ENCODE measurements around the gene CALML3. TPM values are rescaled to one million over a fixed set of nuclear protein-coding genes. Genes with fewer than 3 reads are reported as not detected.

Gene CALML3
- total RNA-seq, 1 donor from 2014 or later = not detected

DNA sequence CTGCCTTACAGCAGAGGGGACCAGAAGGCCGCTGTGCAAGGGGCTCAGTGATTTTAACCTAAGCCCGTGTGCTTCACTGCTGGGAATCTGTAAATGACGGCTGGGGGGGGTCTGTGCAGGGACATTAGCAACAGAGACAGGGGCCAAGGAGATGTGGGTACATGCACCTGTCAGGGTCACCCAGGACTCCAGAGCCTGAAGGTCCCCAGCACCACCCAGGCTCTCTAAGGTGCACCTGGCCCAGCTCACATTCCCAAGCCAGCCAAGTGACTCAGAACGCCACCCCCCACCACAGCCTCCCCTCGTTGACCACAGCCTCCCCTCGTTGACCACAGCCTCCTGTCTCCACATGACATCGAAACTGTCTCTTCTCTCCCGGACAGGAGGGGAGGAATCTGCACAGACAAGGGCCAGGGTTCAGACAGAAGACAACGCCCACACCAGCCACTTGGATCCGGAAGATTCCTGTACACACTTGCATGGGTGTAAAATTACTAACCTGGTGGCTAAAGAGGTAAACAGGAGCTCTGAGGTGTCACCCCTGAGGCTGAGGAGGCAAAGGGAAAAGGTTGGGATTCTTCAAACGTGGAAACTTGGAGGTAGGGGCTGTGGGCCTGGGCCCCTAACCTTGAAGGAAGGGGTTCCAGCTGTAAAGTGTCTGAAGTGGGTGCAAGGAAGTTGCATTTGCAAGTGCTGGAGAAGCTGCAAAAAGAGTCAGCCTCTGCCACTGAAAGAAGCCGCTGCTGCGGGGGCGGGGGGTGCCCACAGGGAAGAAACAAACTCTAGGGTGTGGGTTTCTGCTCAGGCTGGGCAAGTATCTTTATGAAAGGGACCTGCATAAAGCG is 27.0 kb downstream of the CALML3 start:
- TF ChIP-seq, protein P1, sequence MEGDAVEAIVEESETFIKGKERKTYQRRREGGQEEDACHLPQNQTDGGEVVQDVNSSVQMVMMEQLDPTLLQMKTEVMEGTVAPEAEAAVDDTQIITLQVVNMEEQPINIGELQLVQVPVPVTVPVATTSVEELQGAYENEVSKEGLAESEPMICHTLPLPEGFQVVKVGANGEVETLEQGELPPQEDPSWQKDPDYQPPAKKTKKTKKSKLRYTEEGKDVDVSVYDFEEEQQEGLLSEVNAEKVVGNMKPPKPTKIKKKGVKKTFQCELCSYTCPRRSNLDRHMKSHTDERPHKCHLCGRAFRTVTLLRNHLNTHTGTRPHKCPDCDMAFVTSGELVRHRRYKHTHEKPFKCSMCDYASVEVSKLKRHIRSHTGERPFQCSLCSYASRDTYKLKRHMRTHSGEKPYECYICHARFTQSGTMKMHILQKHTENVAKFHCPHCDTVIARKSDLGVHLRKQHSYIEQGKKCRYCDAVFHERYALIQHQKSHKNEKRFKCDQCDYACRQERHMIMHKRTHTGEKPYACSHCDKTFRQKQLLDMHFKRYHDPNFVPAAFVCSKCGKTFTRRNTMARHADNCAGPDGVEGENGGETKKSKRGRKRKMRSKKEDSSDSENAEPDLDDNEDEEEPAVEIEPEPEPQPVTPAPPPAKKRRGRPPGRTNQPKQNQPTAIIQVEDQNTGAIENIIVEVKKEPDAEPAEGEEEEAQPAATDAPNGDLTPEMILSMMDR (IDR thresholded peaks at IDR 0.05; ENCODE audit: borderline replicate concordance) = no peak
- Histone ChIP-seq H3K9me3 (replicated peaks) (no peaks in the 10 kb centered on the region), H3K27me3 (ENCODE audit: low read depth) (peaks cover 16% of the 10 kb centered on the region), H3K36me3 (no peaks in the 10 kb centered on the region), H3K4me1 (peaks cover 23% of the 10 kb centered on the region), H3K27ac (replicated peaks) (no peak overlapping the region), H3K4me3 (no peak overlapping the region)
- DNase-seq = peak; percentile 3
- intact Hi-C loops (cut with micrococcal nuclease) = no loop called here

DNA sequence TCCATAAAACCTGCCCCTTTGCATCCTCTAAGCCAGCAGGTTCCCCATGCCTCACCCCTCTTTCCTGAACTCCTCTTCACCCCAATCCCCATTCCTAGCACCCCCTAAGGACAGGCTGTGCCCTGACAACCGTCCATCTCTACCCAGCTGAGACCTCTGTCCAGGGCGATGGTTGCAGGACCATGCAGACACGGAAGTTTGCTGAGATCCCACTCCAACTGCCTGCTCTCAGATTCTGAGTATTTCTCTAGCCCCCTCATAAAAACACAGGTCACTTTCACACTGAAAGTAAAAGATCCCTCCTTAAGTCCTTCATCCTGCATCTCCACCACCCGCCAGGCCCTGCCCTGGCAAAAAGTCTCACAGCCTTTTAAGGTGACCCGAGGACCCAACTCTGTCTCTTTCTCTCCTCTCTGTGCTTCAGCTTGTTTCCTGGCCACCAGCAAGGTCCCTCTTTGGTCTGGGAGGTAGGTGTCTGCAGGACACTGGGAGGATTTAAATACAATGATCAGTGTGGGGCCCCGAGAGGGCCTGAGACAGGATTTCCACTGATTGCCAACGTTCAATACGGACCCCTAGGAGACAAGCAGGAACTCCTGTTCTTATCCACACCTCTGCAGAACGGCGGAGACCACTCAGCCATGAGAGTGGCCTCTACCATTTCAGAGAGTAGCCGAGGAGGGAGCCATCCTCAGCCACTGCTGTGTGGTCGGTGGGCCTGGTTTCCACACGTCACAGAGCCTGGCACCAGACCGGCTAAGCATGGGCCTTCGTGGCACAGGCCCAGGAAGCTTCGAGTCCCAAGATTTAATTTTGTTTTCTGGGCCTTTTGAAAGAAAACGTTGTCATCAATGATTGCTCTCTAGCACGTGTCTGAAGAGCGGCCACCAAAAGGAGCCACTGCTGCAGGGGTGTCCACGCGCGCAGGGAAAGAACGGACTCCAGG is 27.9 kb downstream of the CALML3 start:
- H3K9me3 ChIP-seq (replicated peaks) = no peaks in the 10 kb centered on the region
- H3K27me3 ChIP-seq (ENCODE audit: low read depth) = peaks cover 16% of the 10 kb centered on the region
- H3K27ac ChIP-seq (replicated peaks) = no peak overlapping the region
- TF ChIP-seq, protein P1 (IDR thresholded peaks at IDR 0.05; ENCODE audit: borderline replicate concordance) = no peak
- peak; percentile 9 for DNase-seq
- no peak overlapping the region for H3K4me3 ChIP-seq
- intact Hi-C loops (cut with micrococcal nuclease) = no loop called here
- H3K4me1 ChIP-seq = peaks cover 14% of the 10 kb centered on the region
- H3K36me3 ChIP-seq = no peaks in the 10 kb centered on the region

DNA sequence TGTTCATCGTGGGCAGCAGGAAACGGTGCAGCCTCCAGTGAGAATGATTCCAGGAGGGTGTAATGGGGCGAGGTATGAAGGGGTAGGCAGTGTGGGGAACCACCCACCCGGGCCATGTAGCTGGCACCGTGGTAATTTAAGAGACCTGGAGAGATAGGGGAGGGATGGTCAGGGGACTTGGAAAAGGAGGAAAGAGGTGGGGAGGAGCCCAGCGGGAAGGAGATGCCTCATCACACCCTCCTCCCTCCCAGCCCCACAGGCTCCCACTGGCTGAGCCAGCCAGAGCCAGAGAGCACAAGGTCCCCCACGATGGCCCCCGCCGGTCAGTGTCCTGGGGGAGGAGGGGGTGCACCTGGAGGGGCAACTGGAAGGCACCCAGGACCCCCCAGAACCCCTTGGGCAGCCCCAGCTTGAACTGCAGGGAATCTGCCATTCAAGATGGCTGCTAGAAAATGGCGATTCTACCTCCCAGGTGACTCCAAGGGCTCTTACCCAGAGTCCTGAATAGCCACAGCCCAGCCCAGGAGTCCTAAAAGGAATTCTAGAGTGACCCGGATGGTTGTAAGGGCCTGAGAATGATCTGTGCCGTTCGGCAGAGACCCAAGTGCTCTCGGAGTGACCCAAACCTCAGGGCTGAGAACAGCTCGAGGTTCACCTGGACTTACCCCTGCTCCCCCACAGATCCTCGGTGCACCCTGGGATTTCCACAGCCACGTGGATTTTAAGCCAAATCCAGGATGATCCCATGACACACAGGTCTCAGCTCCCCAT is 28.8 kb downstream of the CALML3 start:
- TF ChIP-seq, protein P1 (IDR thresholded peaks at IDR 0.05; ENCODE audit: borderline replicate concordance) = no peak
- H3K27me3 ChIP-seq (ENCODE audit: low read depth) = peaks cover 21% of the 10 kb centered on the region
- DNase-seq = peak; percentile 1
- H3K27ac ChIP-seq (replicated peaks) = no peak overlapping the region
- H3K4me3 ChIP-seq = no peak overlapping the region
- H3K4me1 ChIP-seq = peaks cover 5% of the 10 kb centered on the region
- no peaks in the 10 kb centered on the region for H3K36me3 ChIP-seq
- intact Hi-C loops (cut with micrococcal nuclease) = no loop called here
- H3K9me3 ChIP-seq (replicated peaks) = no peaks in the 10 kb centered on the region

DNA sequence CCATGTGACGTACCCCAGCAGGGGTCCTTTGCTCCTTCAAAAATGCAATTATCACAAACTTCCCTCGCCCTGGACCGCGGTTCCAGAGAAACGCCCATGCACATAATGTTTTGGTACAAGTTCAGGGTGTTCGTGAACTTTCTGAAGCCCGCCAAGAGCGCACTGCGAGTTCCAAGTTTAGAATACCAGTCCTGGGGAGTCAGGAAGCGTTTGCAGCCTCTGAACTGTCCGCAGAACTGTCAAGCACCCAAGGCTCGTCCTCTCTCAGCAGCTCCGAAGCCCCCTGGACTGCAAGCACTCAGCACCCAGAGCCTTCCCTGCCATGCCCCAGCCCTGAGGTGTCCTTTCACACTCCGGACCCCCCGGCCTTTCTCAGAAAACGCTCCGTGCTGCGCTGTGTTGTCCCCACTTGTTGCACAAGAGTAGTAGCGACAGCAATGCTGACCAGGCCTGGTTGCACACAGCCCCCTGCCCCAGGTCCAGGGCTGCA is 30.3 kb downstream of the CALML3 start:
- no peak overlapping the region for H3K4me3 ChIP-seq
- TF ChIP-seq, protein P1 (IDR thresholded peaks at IDR 0.05; ENCODE audit: borderline replicate concordance) = no peak
- intact Hi-C loops (cut with micrococcal nuclease) = no loop called here
- H3K27ac ChIP-seq (replicated peaks) = no peak overlapping the region
- no peak for DNase-seq
- no peaks in the 10 kb centered on the region for H3K36me3 ChIP-seq
- no peaks in the 10 kb centered on the region for H3K9me3 ChIP-seq (replicated peaks)
- H3K4me1 ChIP-seq = no peaks in the 10 kb centered on the region
- peaks cover 21% of the 10 kb centered on the region for H3K27me3 ChIP-seq (ENCODE audit: low read depth)

DNA sequence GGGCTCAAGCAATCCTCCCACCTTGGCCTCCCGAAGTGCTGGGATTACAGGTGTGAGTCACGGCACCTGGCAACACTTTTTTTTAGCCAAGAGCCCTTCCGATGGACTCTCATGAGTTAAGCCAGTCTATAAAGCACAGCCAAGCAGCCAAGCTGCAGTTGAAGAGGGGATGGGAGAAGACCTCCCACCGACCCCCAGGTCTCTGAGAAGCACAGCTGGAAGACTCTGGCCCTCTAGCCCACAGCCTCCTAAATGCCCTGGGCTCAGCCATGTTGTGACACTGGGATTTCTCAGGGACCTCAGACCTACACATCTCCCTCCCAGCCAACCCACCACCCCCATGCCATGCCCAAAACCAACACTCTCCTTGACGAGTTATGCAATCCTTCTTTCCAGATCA is 31.1 kb downstream of the CALML3 start:
- DNase-seq = no peak
- H3K4me1 ChIP-seq = no peaks in the 10 kb centered on the region
- TF ChIP-seq, protein P1 (IDR thresholded peaks at IDR 0.05; ENCODE audit: borderline replicate concordance) = no peak
- intact Hi-C loops (cut with micrococcal nuclease) = no loop called here
- no peak overlapping the region for H3K4me3 ChIP-seq
- peaks cover 21% of the 10 kb centered on the region for H3K27me3 ChIP-seq (ENCODE audit: low read depth)
- H3K36me3 ChIP-seq = no peaks in the 10 kb centered on the region
- H3K27ac ChIP-seq (replicated peaks) = no peak overlapping the region
- H3K9me3 ChIP-seq (replicated peaks) = no peaks in the 10 kb centered on the region

Data from left ventricle myocardium inferior (tissue), 1 donor.